Stimulated activated CD4-positive, alpha-beta T cell treated with anti-CD3 and anti-CD28 coated beads, Interleukin-1b, Interleukin-23, amount 100 ng/mL, for 48 hours (primary cell): ENCODE data around the gene P4HA1.

Experiments used
- DNase-seq: peaks from one replicate; pipeline ENCODE4 v3.0.0-alpha.2; 2020

Gene P4HA1

DNA sequence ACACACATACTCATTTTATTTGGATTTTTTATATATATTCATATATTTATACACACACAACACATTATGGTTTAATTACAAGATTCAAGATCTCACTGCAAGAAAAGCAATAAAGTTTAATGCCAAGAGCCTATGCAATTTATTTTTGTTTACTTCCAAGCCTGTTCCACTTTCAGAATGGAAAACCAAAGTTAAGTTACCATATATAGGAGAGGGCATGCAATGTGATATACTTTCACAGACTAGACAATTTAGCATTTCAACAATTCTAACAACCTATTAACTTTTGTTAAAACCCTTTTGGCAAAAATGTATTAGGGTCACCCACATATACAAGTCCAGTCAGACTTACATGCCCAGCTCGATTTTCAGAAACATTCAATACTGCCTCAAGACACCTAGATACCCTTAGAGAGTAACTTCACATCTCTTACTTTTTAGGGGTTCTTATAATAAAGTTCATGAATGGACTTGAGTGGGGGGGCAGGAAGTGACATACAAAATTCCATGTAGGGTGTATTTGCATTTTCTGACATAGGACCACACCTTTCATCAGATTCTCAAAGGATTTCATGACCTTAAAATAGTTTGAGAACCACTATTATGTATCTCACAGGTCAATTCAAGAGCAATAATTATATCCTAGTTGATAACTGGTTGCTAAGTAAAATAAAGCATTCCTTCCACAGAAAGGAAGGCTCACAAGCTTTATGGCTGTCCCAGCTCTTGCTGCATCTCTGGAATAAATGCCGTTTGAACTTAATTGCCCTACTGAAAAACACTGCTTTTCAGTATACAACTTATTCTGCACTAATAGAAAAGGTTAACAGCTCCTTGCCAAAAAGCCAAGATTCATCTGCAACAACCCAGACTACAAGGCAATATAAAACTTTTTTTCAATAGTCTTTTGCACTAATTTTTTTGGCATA lies 2.5 kb downstream of the P4HA1 start:
- DNase-seq = no peak

DNA sequence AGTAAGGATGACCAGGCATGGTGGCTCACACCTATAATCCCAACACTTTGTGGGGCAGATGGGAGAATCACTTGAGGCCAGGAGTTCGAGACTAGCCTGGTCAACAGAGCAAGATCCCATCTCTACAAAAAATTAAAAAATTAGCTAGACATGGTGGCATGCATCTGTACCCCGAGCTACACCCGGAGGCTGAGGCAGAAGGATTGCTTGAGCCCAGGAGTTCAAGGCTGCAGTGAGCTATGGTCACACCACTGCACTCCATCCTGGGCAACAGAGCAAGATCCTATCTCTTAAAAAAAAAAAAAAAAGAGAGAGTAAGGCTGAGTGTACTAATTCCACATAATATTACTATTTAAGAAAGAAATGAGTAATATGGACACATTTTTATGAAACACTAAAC lies 3.8 kb downstream of the P4HA1 start:
- no peak for DNase-seq

DNA sequence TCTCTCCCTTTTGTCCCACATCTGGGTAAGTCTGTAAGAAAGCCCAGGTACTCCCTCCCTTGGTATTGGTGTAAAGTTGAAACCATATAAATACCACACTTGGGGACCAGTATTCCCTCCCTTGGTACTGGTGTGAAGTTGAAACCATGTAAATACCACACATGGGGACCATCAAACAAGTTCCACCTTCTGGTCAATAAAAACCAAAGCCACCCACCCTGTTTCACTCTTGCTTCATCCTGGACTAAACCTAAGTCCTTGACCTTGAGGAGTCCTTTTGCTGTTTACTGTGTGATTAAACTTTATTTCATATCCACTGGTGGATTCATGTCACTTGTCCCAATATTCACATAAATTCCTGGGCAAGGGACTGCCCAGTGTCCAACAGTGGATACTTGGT lies 8.4 kb downstream of the P4HA1 start:
- DNase-seq = no peak

DNA sequence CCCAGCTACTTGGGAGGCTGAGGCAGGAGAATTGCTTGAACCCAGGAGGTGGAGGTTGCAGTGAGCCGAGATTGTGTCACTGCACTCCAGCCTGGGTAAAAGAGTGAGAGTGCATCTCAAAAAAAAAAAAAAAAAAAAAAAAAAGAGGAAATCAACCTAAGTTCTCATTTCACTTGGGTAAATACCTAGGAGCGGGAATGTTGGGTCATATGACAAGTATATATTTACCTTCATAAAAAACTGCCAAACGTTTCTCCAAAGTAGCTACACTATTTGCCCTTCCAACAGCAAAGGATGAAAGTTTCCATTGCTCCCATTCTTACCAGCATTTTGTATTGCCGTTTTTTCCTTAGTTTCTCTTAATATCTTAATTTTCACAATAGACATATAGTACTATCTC lies 9.8 kb downstream of the P4HA1 start:
- DNase-seq = no peak

DNA sequence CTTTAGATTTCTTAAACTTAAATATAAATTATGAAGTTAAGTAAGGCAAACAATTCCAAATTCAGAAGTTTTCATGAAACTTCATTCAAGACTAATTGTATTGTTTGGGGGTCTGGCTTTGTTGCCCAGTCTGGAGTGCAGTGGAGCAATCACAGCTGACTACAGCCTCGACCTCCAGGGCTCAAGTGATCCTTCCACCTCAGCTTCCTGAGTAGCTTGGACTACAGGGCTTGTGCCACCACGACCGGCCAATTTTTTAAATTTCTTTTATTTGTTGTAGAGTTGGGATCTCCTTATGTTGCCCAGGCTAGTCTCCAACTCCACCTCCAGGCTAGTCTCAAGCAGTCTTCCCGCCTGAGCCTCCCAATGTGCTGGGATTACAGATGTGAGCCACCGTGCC lies 12.5 kb downstream of the P4HA1 start:
- no peak for DNase-seq

DNA sequence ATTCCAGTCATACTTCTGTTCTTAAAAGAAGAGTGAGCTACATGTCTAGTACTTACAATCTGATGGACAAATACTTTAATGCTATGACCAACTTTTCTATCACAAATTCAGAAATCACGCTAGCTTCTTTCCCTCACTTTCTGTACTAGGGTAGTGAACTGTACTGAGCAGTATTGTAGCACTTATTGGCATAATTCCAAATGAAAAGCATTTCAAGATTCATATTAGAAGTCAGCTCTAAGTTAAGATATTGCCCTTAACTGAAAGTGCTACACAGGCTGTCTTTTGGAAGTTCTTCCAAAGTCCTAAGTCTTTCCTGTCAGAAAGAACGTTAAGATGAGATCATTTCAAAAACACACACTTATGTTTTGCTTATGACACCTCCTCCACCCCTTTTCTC lies 13.4 kb downstream of the P4HA1 start:
- no peak for DNase-seq

DNA sequence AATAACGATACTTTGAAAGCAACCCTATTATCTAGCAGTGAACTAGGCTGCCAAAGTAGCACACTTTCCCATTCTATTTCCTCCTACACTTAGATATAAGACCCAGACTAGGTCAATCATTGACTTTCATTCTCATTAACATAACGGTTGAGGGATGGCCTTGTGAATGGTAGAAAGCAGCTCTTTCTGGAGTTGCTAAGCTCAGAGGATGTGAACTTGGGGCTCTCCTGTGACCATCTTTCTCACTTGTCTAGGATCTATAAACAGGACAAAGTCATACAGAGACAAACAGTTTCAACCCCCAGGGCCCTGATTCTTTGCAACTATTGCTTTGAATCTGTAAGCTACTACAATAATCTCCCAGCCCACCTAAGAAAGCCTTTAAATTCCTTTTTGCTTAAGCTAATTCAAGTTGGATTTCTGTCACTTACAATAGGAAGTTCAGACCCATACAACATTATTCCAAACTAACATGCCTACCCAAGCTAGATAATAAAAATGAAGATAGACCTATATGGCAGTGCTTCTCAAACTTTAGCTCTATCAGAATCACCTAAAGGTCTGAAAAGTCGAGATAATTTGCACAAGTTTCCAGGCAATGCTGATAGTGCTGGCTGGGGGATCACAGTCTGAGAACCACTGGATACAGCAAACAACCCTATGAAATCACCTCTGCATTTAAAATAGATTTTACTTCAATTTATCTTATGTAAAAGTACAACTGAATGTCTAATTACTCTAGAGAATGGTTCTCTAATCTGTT lies 16.7 kb downstream of the P4HA1 start:
- no peak for DNase-seq

DNA sequence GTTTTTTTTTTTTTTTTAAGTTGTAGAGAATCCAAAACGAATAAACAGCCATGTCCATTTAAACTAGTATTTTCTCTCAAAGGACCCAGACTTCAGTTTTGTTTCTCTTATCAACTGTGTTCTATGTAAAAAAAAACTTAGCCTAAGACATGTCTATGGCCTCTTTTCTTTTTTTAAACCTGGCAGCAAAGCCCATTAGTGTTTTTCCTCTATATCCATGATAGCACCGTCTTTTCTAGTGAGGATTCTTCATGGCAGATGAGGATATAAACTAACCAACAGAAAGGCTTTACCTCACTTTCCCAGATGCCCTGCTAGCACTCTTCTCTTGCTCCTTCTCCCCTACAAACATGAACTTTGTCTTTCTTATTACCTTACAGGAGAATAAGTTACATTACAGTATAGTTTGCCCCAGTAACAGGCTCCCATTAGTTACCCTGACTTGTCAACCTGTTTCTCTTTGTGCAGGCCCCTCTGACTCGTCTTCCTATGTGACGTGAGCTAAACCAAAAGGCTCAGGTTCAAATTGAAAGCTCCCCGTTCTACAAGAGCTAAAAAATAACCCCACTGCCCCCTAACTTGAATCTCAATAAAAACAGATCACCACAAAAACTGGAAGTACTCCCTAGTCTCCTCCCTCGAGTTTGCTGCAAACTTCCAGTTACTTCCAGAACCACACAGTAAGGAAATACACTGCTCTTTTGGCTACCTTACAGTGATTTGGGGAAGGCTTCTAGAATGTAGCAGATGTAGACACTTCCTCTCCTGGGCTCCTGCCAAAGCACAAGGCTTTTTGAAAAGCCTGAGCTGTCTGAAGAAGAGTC lies 20.1 kb downstream of the P4HA1 start:
- no peak for DNase-seq

DNA sequence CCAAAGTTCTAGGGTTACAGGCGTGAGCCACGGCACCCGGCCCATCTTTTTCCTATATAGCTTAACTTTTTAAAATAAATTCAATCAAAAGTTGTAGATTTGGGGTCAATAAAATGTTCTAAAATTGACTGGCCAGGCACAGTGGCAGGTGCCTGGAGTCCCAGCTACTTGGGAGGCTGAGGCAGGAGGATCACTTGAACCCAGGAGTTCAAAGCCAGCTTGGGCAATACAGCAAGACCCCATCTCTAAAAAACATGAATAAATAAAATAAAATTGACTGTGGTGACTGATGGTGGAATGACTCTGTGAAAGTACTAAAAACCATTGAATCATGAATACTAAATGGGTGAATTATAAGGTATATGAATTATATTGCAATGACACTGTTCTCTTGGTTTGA lies 20.8 kb downstream of the P4HA1 start:
- no peak for DNase-seq

DNA sequence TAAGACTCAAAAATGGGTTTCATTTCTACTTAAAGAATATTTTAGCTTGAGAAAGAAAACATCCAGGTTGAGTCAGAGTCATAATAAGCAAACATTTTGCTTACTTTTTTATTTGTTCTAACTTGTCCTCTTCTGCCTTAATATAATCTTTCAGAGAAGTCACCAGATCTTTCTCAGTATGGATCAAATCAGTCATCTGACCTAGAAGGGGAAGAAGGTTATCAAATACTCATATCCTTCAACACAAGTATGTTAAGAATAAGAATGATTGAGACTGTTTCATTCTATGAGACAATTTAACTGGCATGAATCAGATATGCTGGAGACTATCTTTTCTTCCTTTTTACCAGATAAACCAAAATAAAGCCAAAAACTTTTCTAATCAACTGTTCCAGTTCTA lies 23.0 kb downstream of the P4HA1 start:
- DNase-seq = no peak

DNA sequence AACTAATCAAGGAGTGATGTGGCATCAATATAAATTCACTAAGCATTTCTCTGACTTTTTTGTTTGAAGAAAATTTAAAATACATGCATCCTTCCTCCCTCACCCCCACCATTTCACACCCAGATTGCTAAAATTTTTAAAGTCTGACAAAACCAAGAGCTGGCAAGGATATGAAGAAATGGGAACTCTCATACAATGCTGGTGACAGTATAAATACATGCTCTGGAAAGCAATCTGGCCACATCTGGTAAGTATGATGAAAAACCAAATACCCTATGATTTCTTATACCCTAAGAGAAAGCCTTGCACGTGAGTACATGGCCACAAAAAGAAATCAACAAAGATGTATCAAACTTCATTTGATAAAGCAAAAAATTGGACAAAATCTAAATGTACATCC lies 31.2 kb downstream of the P4HA1 start:
- no peak for DNase-seq

DNA sequence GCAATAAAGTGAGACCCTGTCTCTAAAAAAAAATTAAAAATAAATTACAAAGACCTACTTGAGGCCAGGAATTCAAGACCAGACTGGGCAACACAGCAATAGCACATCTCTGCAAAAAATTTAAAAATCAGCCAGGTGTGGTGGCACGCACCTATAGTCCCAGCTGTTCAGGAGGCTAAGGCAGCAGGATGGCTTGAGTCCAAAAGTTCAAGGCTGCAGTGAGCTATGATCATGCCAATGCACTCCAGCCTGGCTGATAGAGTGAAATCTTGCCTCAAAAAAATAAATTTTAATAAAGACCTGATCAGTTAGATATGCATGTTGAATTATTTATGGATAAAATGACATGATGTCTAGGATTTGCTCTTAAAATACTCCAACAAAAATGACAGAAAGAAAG lies 34.9 kb downstream of the P4HA1 start:
- no peak for DNase-seq

DNA sequence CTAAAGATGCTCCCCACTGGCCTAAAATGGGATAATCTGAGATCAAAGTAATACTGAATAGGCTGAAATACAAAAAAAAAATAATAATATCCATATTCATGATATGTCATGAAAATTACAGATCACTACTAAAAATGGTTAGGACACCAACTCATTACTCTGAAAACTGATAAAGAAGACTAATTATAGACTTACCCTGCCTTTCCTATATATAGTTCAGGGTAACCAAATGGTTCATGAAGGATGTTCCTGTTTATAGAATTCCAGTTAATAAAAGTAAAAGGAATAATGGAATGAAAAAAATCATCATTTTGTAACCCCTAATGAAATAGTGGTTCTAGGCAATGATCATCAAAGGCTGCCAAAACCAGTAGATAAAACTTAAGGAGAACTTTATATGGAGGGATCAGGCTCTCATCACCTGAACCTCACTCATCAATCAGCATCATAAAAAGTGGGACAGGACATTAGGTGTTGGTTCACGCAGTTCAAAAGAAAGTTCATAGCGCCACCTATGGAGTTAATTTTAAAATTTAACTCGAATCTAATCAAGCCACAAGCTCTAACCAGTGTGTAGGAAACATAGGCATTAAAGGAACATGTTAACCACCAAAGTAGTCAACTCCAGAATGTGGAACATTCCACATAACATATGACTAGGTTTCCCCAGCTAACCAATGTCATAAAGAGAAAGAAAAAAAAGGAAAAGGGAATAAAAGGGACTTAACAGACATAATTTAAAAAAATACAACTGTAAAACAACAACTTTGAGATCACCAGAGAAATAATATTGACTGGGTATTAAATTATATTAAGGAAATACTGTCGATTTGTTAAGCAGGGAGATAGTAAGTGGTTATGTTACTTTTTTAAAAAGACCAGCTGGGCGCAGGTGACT lies 35.7 kb downstream of the P4HA1 start:
- no peak for DNase-seq

DNA sequence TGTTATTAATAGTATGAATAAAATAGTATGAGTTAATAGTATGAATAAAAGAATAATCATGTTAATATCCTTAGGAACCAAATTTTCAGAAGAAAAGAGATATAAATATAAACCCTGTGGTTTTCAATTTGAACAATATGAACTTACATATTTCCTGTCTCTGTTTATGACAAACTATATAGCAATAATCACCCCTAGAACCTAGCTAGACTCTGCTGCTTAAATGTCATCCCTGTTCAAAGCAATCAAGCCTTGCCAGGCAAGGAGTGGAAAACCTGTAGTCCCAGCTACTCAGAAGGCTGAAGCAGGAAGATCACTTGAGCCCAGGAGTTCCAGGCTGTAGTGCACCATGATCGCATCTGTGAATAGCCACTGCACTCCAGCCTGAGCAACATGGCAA lies 36.5 kb downstream of the P4HA1 start:
- no peak for DNase-seq

DNA sequence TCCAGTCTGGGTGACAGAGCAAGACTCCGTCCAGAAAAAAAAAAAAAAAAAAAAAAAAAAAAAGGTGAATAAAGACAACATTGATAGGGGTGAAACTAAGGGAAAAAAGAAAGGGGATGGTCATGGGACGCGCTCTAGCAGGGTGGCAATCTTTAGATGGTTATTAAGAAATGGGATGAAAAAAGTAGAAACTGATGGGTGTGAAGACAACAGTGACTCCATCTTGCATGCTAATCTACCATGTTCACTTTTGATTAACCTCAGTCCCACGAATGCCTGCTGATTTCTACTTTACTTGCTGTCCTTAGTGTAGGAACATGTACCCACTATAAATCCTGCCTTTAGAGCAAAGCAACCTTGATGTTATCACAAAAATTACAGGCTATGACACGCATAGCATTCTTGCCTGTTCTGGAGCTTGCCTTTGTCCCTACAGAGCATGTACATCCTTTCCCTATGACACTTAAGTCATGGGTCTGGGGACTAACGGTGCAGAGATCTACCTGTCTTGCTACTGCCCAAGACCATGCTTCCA lies 38.5 kb downstream of the P4HA1 start:
- no peak for DNase-seq

DNA sequence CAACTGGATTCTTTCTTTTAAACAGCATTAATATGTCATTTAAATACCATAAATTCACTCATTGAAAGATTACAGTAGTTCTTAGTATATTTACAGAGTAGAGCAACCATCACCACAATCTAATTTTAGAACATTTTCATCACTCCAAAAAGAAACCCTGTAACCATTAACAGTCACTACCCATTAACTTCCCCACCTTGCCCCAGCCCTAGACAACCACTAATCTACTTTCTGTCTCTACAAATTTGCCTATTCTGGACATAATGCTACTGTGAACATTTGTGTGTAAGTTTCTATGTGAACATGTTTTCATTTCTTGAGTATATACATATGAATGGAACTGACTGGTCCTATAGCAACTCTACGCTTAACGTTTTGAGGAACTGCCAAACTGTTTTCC lies 42.4 kb downstream of the P4HA1 start:
- DNase-seq = no peak

DNA sequence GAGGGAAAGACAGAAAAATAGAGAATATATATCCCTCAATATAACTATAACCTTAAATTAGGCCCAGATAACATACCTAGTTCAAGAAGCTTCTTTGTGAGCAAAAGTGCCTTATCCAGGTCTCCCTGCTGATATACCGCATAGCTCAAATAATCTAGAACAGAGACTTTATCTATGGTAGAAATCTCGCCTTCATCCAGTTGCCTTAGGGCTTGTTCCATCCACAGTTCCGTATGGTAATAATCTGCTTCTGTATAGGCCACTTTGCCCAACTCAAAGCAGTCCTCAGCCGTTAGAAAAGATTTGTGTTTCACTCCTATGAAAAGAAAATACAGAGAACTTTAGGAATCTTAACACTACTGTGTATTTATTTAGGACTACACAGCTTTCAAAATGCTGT lies 43.4 kb downstream of the P4HA1 start:
- DNase-seq = no peak

DNA sequence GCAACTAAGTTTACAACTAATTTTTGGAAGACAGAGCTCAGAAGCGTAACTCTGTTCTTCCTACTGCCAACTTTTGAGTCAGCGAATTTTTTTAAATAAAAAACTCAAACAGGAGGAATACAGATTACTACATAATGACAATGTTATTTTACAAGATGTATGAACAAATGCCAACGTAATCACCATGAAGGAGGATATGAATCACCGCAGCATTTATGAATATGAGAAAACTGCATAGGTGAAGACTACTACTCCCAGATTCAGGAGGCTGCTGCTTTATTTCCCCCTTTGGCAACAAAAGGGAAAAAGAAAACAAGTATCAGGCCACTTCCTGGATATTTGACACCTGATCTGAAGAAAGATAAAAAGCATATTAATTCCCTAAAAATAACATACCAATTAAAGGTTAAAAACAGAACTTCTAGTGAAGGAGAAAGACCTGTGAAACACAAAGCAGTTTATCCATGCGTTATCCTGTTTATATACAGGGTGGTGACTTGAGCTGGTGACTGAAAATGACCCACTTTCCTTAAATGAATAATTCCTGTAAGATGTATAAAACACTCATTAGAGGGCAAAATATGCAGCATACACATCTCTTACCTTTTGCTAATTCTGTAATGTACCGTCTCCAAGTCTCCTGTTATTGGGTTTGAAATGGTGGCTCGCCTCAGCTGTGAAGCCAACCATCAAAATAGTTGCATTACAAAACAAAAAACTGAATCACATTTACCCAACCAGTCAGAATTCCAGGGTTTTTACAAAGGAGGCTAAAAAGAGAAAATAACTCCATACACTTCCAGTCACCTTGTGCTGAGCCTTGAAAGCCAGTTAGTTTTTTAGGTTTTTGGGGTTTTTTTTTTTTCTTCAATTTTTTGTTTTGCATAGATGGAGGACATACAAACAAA lies 52.0 kb downstream of the P4HA1 start:
- no peak for DNase-seq

DNA sequence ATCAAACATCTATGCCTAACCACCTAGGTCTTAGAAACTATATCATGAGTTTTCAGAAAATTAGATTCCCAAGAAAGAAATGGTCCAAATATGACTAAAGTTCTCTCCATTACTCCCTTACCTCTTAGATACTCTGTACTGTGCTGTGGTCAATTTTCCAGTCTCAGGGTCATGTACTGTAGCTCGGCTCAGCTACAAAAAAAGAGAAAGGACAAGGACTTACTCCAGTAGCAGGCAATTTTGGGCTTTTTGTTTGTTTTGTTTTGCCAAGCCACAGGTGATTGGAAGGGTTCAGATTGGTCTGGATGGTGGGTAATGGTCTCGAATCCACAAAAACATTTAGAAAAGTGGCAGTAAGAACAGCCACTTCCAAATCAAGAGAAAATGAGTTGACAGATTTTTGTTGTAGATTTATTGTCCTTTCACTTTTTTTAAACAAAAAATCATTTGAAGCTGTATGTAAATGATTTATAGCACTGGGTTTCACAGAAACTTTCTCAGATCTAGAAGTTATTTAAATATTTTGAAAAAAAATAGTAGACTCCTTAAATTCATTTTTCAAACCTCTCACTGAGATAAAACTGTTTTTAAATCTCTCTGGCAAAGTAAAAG lies 52.8 kb downstream of the P4HA1 start:
- no peak for DNase-seq

DNA sequence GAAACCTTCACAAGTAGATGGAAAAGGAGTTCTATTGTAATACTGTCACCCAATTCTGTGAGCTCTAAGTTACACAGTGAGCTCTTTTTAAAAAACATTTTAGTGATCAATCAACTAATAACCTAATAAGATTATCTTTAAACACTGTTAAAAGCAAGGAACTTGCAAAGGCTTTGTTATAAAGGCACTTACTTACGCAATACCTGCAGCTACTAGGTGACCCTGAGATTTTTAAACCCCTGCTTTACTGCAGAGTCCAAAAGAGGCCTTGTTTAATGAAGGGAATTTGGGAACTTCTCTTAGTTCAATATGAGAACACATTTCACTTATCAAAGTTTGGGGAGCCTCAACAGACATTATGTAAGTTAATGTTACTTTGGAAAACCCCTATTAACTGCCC lies 53.3 kb downstream of the P4HA1 start:
- DNase-seq = no peak

DNA sequence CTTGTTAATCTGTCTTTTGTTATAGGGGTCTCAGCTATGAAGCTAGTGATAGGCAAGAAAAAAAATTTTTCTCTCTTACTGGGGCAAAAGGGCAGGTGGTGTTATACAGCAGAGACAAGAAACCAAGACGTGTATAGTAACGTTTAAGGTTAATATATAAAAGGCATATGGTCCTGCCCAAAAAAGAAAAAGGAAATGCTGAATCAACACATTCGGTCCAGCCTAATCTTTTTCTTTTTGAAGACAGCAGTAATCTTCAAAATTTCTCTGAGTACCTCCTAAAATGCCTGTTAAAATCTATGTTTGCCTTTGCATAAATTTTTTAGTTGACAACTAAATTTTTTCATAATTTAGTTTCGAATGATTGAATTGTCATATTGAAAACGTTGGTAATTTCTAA lies 54.5 kb downstream of the P4HA1 start:
- DNase-seq = no peak
